Measurements from ENCODE around the gene DEPDC1B. TPM values are rescaled to one million over a fixed set of nuclear protein-coding genes. Genes with fewer than 3 reads are reported as not detected.
"Not testable (repeated sequence)": the region's sequence is repeated elsewhere in the genome, so short reads cannot be mapped to it uniquely, and the experiment has no call there.

Gene DEPDC1B
- total RNA-seq, 4 donors from 2014 or later, result 0.49 to 1.9 (median 1.3) TPM

- H3K27me3 ChIP-seq, result no peaks in the 10 kb centered on the region
- H3K4me3 ChIP-seq (replicated peaks in 1 of 3), result no peak overlapping the region
- DNase-seq, result no peak
- no peaks in the 10 kb centered on the region for H3K36me3 ChIP-seq
- no peak overlapping the region for H3K27ac ChIP-seq
- intact Hi-C loops (cut with DNase I), result no loop called here
- H3K4me1 ChIP-seq, result no peaks in the 10 kb centered on the region
- 89 to 90% methylated on average over 4 of the region's 4 CpGs for WGBS, 2 donors
- TF ChIP-seq POLR2A (IDR thresholded peaks at IDR 0.05) (no peak), CTCF (IDR thresholded peaks at IDR 0.05) (no peak)
- H3K9me3 ChIP-seq, result no peaks in the 10 kb centered on the region
These were observed 101.5 kb downstream of the DEPDC1B start for GRCh38 chr5:60598424-60598823.

GRCh38 chr5:60597572-60598320 is 102.2 kb downstream of the DEPDC1B start:
- TF ChIP-seq POLR2A (IDR thresholded peaks at IDR 0.05), result no peak
- TF ChIP-seq CTCF (IDR thresholded peaks at IDR 0.05), result no peak
- Histone ChIP-seq H3K27ac (no peak overlapping the region), H3K36me3 (no peaks in the 10 kb centered on the region), H3K9me3 (no peaks in the 10 kb centered on the region), H3K4me3 (replicated peaks in 1 of 3) (no peak overlapping the region), H3K27me3 (no peaks in the 10 kb centered on the region), H3K4me1 (no peaks in the 10 kb centered on the region)
- 64 to 74% methylated on average over 3 of the region's 3 CpGs for WGBS, 2 donors
- intact Hi-C loops (cut with DNase I), result no loop called here
- DNase-seq, result no peak

- no peak for TF ChIP-seq CTCF (IDR thresholded peaks at IDR 0.05)
- TF ChIP-seq POLR2A (IDR thresholded peaks at IDR 0.05), result no peak
- Histone ChIP-seq H3K27me3 (no peaks in the 10 kb centered on the region), H3K36me3 (no peaks in the 10 kb centered on the region), H3K4me1 (no peaks in the 10 kb centered on the region), H3K4me3 (replicated peaks in 1 of 3) (no peak overlapping the region), H3K27ac (no peak overlapping the region), H3K9me3 (no peaks in the 10 kb centered on the region)
- intact Hi-C loops (cut with DNase I), result no loop called here
- no peak for DNase-seq
- 88 to 89% methylated on average over 4 of the region's 4 CpGs for WGBS, 2 donors
These were observed 105.1 kb downstream of the DEPDC1B start for GRCh38 chr5:60594715-60595477.

GRCh38 chr5:60590172-60590571 is 109.8 kb downstream of the DEPDC1B start:
- Histone ChIP-seq H3K27me3 (no peaks in the 10 kb centered on the region), H3K9me3 (no peaks in the 10 kb centered on the region), H3K4me3 (replicated peaks in 1 of 3) (no peak overlapping the region), H3K27ac (no peak overlapping the region), H3K36me3 (no peaks in the 10 kb centered on the region), H3K4me1 (no peaks in the 10 kb centered on the region)
- TF ChIP-seq CTCF (IDR thresholded peaks at IDR 0.05) (no peak), POLR2A (IDR thresholded peaks at IDR 0.05) (no peak)
- WGBS, 2 donors, result 91 to 100% methylated on average over 2 of the region's 2 CpGs
- no peak for DNase-seq
- intact Hi-C loops (cut with DNase I), result no loop called here

- DNase-seq; H3K27me3 ChIP-seq; H3K9me3 ChIP-seq; H3K4me1 ChIP-seq; intact Hi-C loops (cut with DNase I); H3K4me3 ChIP-seq (replicated peaks in 1 of 3); H3K27ac ChIP-seq; H3K36me3 ChIP-seq: not testable (repeated sequence)
- 90 to 92% methylated on average over 6 of the region's 6 CpGs for WGBS, 2 donors
These were observed 112.7 kb downstream of the DEPDC1B start for GRCh38 chr5:60587312-60587711.
